IPS-18c (cell line): ENCODE data around the gene RAD51AP1.

ENCODE experiments used
- H3K4me3 ChIP-seq: 2 replicates; pipeline ENCODE4 v1.7.0; 2013; ENCODE audit warnings: low read depth, mild to moderate bottlenecking, low read length, moderate library complexity; ENCODE audit not compliant: insufficient read depth
- H3K9me3 ChIP-seq: one replicate; pipeline ENCODE4 v1.6.1; 2013; ENCODE audit warnings: mild to moderate bottlenecking, low read length, moderate library complexity; ENCODE audit not compliant: control insufficient read depth, insufficient read depth

RAD51AP1 gene

GRCh38 chr12:4572680-4573079 lies 34.0 kb downstream of the RAD51AP1 start:
- no peak overlapping the region for H3K4me3 ChIP-seq
- H3K9me3 ChIP-seq: no peaks in the 10 kb centered on the region

GRCh38 chr12:4579305-4580102 lies 40.8 kb downstream of the RAD51AP1 start:
- no peak overlapping the region for H3K4me3 ChIP-seq
- no peaks in the 10 kb centered on the region for H3K9me3 ChIP-seq

GRCh38 chr12:4580281-4580688 lies 41.6 kb downstream of the RAD51AP1 start:
- no peak overlapping the region for H3K4me3 ChIP-seq
- no peaks in the 10 kb centered on the region for H3K9me3 ChIP-seq

GRCh38 chr12:4584281-4584680 lies 45.6 kb downstream of the RAD51AP1 start:
- Histone ChIP-seq H3K4me3 (no peak overlapping the region), H3K9me3 (no peaks in the 10 kb centered on the region)

- Histone ChIP-seq H3K9me3 (no peaks in the 10 kb centered on the region), H3K4me3 (no peak overlapping the region)
These were observed 46.2 kb downstream of the RAD51AP1 start for GRCh38 chr12:4584896-4585295.

- Histone ChIP-seq H3K4me3 (no peak overlapping the region), H3K9me3 (no peaks in the 10 kb centered on the region)
These were observed 47.8 kb downstream of the RAD51AP1 start for GRCh38 chr12:4586500-4586899.

- H3K9me3 ChIP-seq: no peaks in the 10 kb centered on the region
- no peak overlapping the region for H3K4me3 ChIP-seq
These were observed 48.4 kb downstream of the RAD51AP1 start for GRCh38 chr12:4587108-4587507.

- Histone ChIP-seq H3K4me3 (no peak overlapping the region), H3K9me3 (no peaks in the 10 kb centered on the region)
These were observed 50.2 kb downstream of the RAD51AP1 start for GRCh38 chr12:4588916-4589315.

- H3K9me3 ChIP-seq: no peaks in the 10 kb centered on the region
- no peak overlapping the region for H3K4me3 ChIP-seq
These were observed 51.3 kb downstream of the RAD51AP1 start for GRCh38 chr12:4589941-4590340.

- H3K4me3 ChIP-seq: no peak overlapping the region
- H3K9me3 ChIP-seq: no peaks in the 10 kb centered on the region
These were observed 52.5 kb downstream of the RAD51AP1 start for GRCh38 chr12:4591180-4591687.

- Histone ChIP-seq H3K9me3 (peaks cover 2% of the 10 kb centered on the region), H3K4me3 (no peak overlapping the region)
These were observed 57.2 kb downstream of the RAD51AP1 start for GRCh38 chr12:4595881-4596280.

- Histone ChIP-seq H3K9me3 (no peaks in the 10 kb centered on the region), H3K4me3 (no peak overlapping the region)
These were observed 64.7 kb downstream of the RAD51AP1 start for GRCh38 chr12:4603421-4603820.

- H3K9me3 ChIP-seq: no peaks in the 10 kb centered on the region
- H3K4me3 ChIP-seq: no peak overlapping the region
These were observed 65.3 kb downstream of the RAD51AP1 start for GRCh38 chr12:4603946-4604345.

GRCh38 chr12:4604684-4605193 lies 66.0 kb downstream of the RAD51AP1 start:
- Histone ChIP-seq H3K4me3 (peak overlapping the region; percentile 77), H3K9me3 (no peaks in the 10 kb centered on the region)

- H3K9me3 ChIP-seq: no peaks in the 10 kb centered on the region
- no peak overlapping the region for H3K4me3 ChIP-seq
These were observed 68.4 kb downstream of the RAD51AP1 start for GRCh38 chr12:4607056-4607455.

GRCh38 chr12:4609071-4609470 lies 70.4 kb downstream of the RAD51AP1 start:
- no peaks in the 10 kb centered on the region for H3K9me3 ChIP-seq

More at GRCh38 chr12:4609071-4609470, 70.4 kb downstream of the RAD51AP1 start:
- H3K4me3 ChIP-seq: no peak overlapping the region
